ENCODE measurements around the gene PCYT2. TPM values are rescaled to one million over a fixed set of nuclear protein-coding genes. Genes with fewer than 3 reads are reported as not detected.

The PCYT2 gene
- polyA plus RNA-seq, 1 experiment: 44.2 TPM

DNA sequence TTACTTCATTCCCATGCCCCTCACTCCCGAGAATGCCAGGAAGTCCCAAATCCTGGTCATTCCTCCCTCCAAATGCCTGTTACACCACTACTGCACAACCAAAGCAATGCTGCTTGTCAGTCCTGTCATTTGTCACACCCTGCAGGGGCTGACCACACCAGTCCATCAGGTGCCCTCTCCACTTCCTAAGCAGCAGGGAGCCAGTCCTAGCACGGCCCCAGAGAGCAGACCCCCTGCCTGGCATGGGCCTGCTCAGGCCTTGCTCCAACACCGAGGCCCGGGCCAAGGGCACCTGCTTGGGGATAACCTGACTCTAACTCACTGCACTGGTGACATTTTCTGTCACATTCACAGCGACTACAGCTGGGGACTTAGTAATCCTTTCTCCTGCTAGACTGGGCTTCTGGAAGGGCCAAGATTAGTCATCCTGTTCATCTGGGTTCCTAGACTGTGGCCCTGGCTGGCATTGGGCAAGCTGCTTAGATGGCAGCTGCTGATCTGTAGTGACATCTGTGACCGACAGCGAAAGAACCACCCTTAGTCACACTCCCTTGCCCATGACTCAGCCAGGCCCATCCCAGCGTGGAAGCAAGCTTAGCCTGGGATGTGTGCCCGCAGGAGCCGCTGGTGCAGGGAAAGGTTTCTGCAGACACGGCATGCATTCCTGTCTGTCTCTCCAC is 25.2 kb downstream of the PCYT2 start:
- ChIA-PET POLR2A (no interaction called here), CTCF (interaction anchor here (1.4 to 1.7 kb wide), 2 partner anchors 14 to 16 kb away, joined by 3 read pairs; no protein-coding TSS in a partner anchor)
- DNase-seq (ENCODE audit: low read depth): no peak
- no peaks in the 10 kb centered on the region for H3K27me3 ChIP-seq (ENCODE audit: control insufficient read depth, insufficient read depth, low read length)
- no peak overlapping the region for H3K4me3 ChIP-seq (ENCODE audit: low read depth, low read length)
- TF ChIP-seq CTCF (IDR thresholded peaks at IDR 0.05; ENCODE audit: insufficient read depth, low read depth, low read length): no peak
- H3K36me3 ChIP-seq (ENCODE audit: control insufficient read depth, insufficient read depth, low read length): peaks cover 27% of the 10 kb centered on the region

DNA sequence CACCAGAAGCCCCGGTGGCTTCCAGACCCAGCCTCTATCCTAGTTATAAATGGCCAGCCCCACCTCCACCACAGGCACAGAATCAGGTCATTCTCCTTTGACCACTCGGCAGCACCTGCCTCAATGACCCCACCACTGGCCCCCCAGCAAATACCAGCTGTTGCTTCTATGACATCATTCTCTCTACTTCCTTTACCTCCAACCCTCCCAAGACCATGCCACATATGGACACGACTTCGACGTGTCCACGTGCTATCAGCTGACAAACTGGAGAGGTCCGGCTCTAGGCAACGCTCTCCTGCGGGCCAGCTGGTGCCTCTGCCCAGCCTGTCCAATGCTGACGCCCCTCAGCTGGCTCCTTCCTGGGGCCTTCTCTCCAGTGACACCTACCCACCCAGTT is 25.7 kb downstream of the PCYT2 start:
- Histone ChIP-seq H3K36me3 (ENCODE audit: control insufficient read depth, insufficient read depth, low read length) (peaks cover 27% of the 10 kb centered on the region), H3K4me3 (ENCODE audit: low read depth, low read length) (no peak overlapping the region), H3K27me3 (ENCODE audit: control insufficient read depth, insufficient read depth, low read length) (no peaks in the 10 kb centered on the region)
- POLR2A ChIA-PET: no interaction called here
- no peak for TF ChIP-seq CTCF (IDR thresholded peaks at IDR 0.05; ENCODE audit: insufficient read depth, low read depth, low read length)
- DNase-seq (ENCODE audit: low read depth): no peak
- CTCF ChIA-PET: interaction anchor here (1.5 to 1.7 kb wide), 2 partner anchors 13 to 14 kb away, joined by 3 to 4 read pairs; no protein-coding TSS in a partner anchor

DNA sequence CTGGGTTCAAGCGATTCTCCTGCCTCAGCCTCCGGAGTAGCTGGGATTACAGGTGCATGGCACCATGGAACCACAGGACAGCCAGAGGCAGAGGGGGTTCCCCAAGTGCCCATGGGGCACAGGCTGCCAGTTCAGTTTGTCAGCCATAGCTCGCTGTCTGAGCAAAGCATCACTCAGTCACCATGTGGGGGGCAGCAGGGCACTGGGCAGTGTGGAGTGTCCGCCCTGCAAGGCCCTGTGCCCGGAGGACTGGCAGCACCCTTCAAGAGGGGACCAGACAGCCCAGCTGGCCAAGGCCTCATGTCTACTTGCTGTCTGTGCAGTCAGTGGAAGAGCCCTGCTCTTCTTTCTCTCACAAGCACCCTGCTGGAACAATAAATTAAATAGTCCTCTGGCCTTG is 26.2 kb downstream of the PCYT2 start:
- no peak for TF ChIP-seq CTCF (IDR thresholded peaks at IDR 0.05; ENCODE audit: insufficient read depth, low read depth, low read length)
- Histone ChIP-seq H3K36me3 (ENCODE audit: control insufficient read depth, insufficient read depth, low read length) (peaks cover 24% of the 10 kb centered on the region), H3K27me3 (ENCODE audit: control insufficient read depth, insufficient read depth, low read length) (no peaks in the 10 kb centered on the region), H3K4me3 (ENCODE audit: low read depth, low read length) (no peak overlapping the region)
- ChIA-PET POLR2A (no interaction called here), CTCF (interaction anchor here (1.5 to 1.7 kb wide), 2 partner anchors 12 to 13 kb away, joined by 3 to 4 read pairs; no protein-coding TSS in a partner anchor)
- DNase-seq (ENCODE audit: low read depth): no peak

GRCh38 chr17:81884520-81884919 is 26.7 kb downstream of the PCYT2 start:
- no peaks in the 10 kb centered on the region for H3K27me3 ChIP-seq (ENCODE audit: control insufficient read depth, insufficient read depth, low read length)
- ChIA-PET POLR2A (no interaction called here), CTCF (interaction anchor here (1.5 to 1.6 kb wide), 2 partner anchors 12 to 15 kb away, joined by 4 read pairs; no protein-coding TSS in a partner anchor)
- TF ChIP-seq CTCF (IDR thresholded peaks at IDR 0.05; ENCODE audit: insufficient read depth, low read depth, low read length): no peak
- H3K36me3 ChIP-seq (ENCODE audit: control insufficient read depth, insufficient read depth, low read length): peaks cover 24% of the 10 kb centered on the region
- no peak overlapping the region for H3K4me3 ChIP-seq (ENCODE audit: low read depth, low read length)
- no peak for DNase-seq (ENCODE audit: low read depth)

GRCh38 chr17:81879121-81879520 is 32.1 kb downstream of the PCYT2 start:
- no peak for DNase-seq (ENCODE audit: low read depth)
- ChIA-PET CTCF (interaction anchor here (1.4 kb wide), 1 partner anchor 10 kb away, joined by 7 read pairs; no protein-coding TSS in a partner anchor), POLR2A (no interaction called here)
- no peak overlapping the region for H3K4me3 ChIP-seq (ENCODE audit: low read depth, low read length)
- no peak for TF ChIP-seq CTCF (IDR thresholded peaks at IDR 0.05; ENCODE audit: insufficient read depth, low read depth, low read length)
- 0 out of 2 replicates have a peak, but pooled peaks cover 3% of the 10 kb centered on the region for H3K36me3 ChIP-seq (ENCODE audit: control insufficient read depth, insufficient read depth, low read length)
- no peaks in the 10 kb centered on the region for H3K27me3 ChIP-seq (ENCODE audit: control insufficient read depth, insufficient read depth, low read length)

All from BJ (cell line).